ENCODE data around the gene MAGEF1. TPM values are rescaled to one million over a fixed set of nuclear protein-coding genes. Genes with fewer than 3 reads are reported as not detected.

The MAGEF1 gene
- total RNA-seq, 4 donors from 2014 or later: 48.8 to 70.8 (median 63.5) TPM

- intact Hi-C loops (cut with DNase I): no loop called here
- H3K4me3 ChIP-seq (replicated peaks in 1 of 3): no peak overlapping the region
- H3K36me3 ChIP-seq: no peaks in the 10 kb centered on the region
- no peak for DNase-seq
- H3K27me3 ChIP-seq: no peaks in the 10 kb centered on the region
- H3K4me1 ChIP-seq: peaks cover 0 to 3% of the 10 kb centered on the region in 2 donors
- H3K27ac ChIP-seq: no peak overlapping the region
- WGBS, 2 donors: 61 to 64% methylated on average over 4 of the region's 4 CpGs
- no peaks in the 10 kb centered on the region for H3K9me3 ChIP-seq
- TF ChIP-seq, protein P1, sequence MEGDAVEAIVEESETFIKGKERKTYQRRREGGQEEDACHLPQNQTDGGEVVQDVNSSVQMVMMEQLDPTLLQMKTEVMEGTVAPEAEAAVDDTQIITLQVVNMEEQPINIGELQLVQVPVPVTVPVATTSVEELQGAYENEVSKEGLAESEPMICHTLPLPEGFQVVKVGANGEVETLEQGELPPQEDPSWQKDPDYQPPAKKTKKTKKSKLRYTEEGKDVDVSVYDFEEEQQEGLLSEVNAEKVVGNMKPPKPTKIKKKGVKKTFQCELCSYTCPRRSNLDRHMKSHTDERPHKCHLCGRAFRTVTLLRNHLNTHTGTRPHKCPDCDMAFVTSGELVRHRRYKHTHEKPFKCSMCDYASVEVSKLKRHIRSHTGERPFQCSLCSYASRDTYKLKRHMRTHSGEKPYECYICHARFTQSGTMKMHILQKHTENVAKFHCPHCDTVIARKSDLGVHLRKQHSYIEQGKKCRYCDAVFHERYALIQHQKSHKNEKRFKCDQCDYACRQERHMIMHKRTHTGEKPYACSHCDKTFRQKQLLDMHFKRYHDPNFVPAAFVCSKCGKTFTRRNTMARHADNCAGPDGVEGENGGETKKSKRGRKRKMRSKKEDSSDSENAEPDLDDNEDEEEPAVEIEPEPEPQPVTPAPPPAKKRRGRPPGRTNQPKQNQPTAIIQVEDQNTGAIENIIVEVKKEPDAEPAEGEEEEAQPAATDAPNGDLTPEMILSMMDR (IDR thresholded peaks at IDR 0.05): no peak
- TF ChIP-seq POLR2A (IDR thresholded peaks at IDR 0.05): no peak
Measured at GRCh38 chr3:184685055-184685454, 26.8 kb downstream of the MAGEF1 start.

- Histone ChIP-seq H3K36me3 (no peaks in the 10 kb centered on the region), H3K4me3 (replicated peaks in 1 of 3) (no peak overlapping the region), H3K4me1 (peaks cover 0 to 6% of the 10 kb centered on the region in 2 donors), H3K27me3 (no peaks in the 10 kb centered on the region), H3K27ac (no peak overlapping the region), H3K9me3 (no peaks in the 10 kb centered on the region)
- intact Hi-C loops (cut with DNase I): no loop called here
- no peak for DNase-seq
- TF ChIP-seq, protein P1 (IDR thresholded peaks at IDR 0.05): no peak
- no peak for TF ChIP-seq POLR2A (IDR thresholded peaks at IDR 0.05)
- WGBS, 2 donors: 90 to 93% methylated on average over 12 of the region's 12 CpGs
Measured at GRCh38 chr3:184683900-184684560, 27.8 kb downstream of the MAGEF1 start.

GRCh38 chr3:184683234-184683633, 28.6 kb downstream of the MAGEF1 start:
- Histone ChIP-seq H3K36me3 (no peaks in the 10 kb centered on the region), H3K4me3 (replicated peaks in 1 of 3) (no peak overlapping the region), H3K27ac (no peak overlapping the region), H3K4me1 (peaks cover 0 to 9% of the 10 kb centered on the region in 2 donors), H3K27me3 (no peaks in the 10 kb centered on the region), H3K9me3 (no peaks in the 10 kb centered on the region)
- TF ChIP-seq POLR2A (IDR thresholded peaks at IDR 0.05): no peak
- TF ChIP-seq, protein P1 (IDR thresholded peaks at IDR 0.05): no peak
- DNase-seq: no peak
- intact Hi-C loops (cut with DNase I): no loop called here
- WGBS, 2 donors: 73 to 76% methylated on average over 5 of the region's 5 CpGs

GRCh38 chr3:184682671-184683070, 29.2 kb downstream of the MAGEF1 start:
- peaks cover 0 to 9% of the 10 kb centered on the region in 2 donors for H3K4me1 ChIP-seq
- DNase-seq: no peak
- H3K27ac ChIP-seq: no peak overlapping the region
- TF ChIP-seq, protein P1 (IDR thresholded peaks at IDR 0.05): no peak
- no peak for TF ChIP-seq POLR2A (IDR thresholded peaks at IDR 0.05)
- H3K9me3 ChIP-seq: no peaks in the 10 kb centered on the region
- intact Hi-C loops (cut with DNase I): no loop called here
- no peak overlapping the region for H3K4me3 ChIP-seq (replicated peaks in 1 of 3)
- WGBS, 2 donors: 97 to 98% methylated on average over 11 of the region's 11 CpGs
- no peaks in the 10 kb centered on the region for H3K36me3 ChIP-seq
- H3K27me3 ChIP-seq: no peaks in the 10 kb centered on the region
